ENCODE data around the gene RPUSD4.
"Not testable (repeated sequence)": the region's sequence is repeated elsewhere in the genome, so short reads cannot be mapped to it uniquely, and the experiment has no call there.

RPUSD4 gene

GRCh38 chr11:126211236-126212088 lies at the start of gene RPUSD4, which contains the start of gene FAM118B:
Gene RPUSD4 (minus strand): TSS chr11:126211650. CDS start chr11:126211638, 12 bp downstream.
Gene FAM118B (plus strand): TSS chr11:126211782. CDS start chr11:126235002, 23,220 bp downstream.
- Mint-ChIP-seq H3K9me3 (no peaks in the 10 kb centered on the region), H3K27me3 (no peaks in the 10 kb centered on the region), H3K36me3 (ENCODE audit: low read depth) (peaks cover 33% of the 10 kb centered on the region), H3K4me3 (peak within 1 kb of the TSS; percentile 94), H3K4me1 (ENCODE audit: low read depth) (peaks cover 60% of the 10 kb centered on the region), H3K27ac (peak within 1 kb of the TSS; percentile 94)

GRCh38 chr11:126257764-126258163 lies 46.3 kb upstream of the RPUSD4 start:
- Mint-ChIP-seq H3K9me3 (no peaks in the 10 kb centered on the region), H3K4me1 (ENCODE audit: low read depth) (no peaks in the 10 kb centered on the region), H3K36me3 (ENCODE audit: low read depth) (peaks cover 65% of the 10 kb centered on the region), H3K27me3 (no peaks in the 10 kb centered on the region), H3K4me3 (no peak overlapping the region), H3K27ac (no peak overlapping the region)

- Mint-ChIP-seq H3K36me3 (ENCODE audit: low read depth) (peaks cover 62% of the 10 kb centered on the region), H3K4me1 (ENCODE audit: low read depth) (no peaks in the 10 kb centered on the region), H3K27ac (no peak overlapping the region), H3K9me3 (no peaks in the 10 kb centered on the region), H3K4me3 (no peak overlapping the region), H3K27me3 (no peaks in the 10 kb centered on the region)
These were observed 45.7 kb upstream of the RPUSD4 start for GRCh38 chr11:126257144-126257543.

- H3K36me3 Mint-ChIP-seq (ENCODE audit: low read depth): peaks cover 61% of the 10 kb centered on the region
- H3K27ac Mint-ChIP-seq: no peak overlapping the region
- no peaks in the 10 kb centered on the region for H3K9me3 Mint-ChIP-seq
- H3K4me3 Mint-ChIP-seq: no peak overlapping the region
- H3K27me3 Mint-ChIP-seq: no peaks in the 10 kb centered on the region
- no peaks in the 10 kb centered on the region for H3K4me1 Mint-ChIP-seq (ENCODE audit: low read depth)
These were observed 44.8 kb upstream of the RPUSD4 start for GRCh38 chr11:126256216-126256615.

- H3K36me3 Mint-ChIP-seq (ENCODE audit: low read depth): peaks cover 58% of the 10 kb centered on the region
- H3K4me1 Mint-ChIP-seq (ENCODE audit: low read depth); H3K9me3 Mint-ChIP-seq; H3K4me3 Mint-ChIP-seq; H3K27me3 Mint-ChIP-seq; H3K27ac Mint-ChIP-seq: not testable (repeated sequence)
These were observed 44.1 kb upstream of the RPUSD4 start for GRCh38 chr11:126255507-126255906.

GRCh38 chr11:126254819-126255218 lies 43.4 kb upstream of the RPUSD4 start:
- peaks cover 55% of the 10 kb centered on the region for H3K36me3 Mint-ChIP-seq (ENCODE audit: low read depth)
- no peaks in the 10 kb centered on the region for H3K9me3 Mint-ChIP-seq
- no peak overlapping the region for H3K4me3 Mint-ChIP-seq
- no peak overlapping the region for H3K27ac Mint-ChIP-seq
- no peaks in the 10 kb centered on the region for H3K4me1 Mint-ChIP-seq (ENCODE audit: low read depth)
- H3K27me3 Mint-ChIP-seq: no peaks in the 10 kb centered on the region

- no peak overlapping the region for H3K27ac Mint-ChIP-seq
- H3K27me3 Mint-ChIP-seq: no peaks in the 10 kb centered on the region
- no peaks in the 10 kb centered on the region for H3K4me1 Mint-ChIP-seq (ENCODE audit: low read depth)
- peaks cover 52% of the 10 kb centered on the region for H3K36me3 Mint-ChIP-seq (ENCODE audit: low read depth)
- no peaks in the 10 kb centered on the region for H3K9me3 Mint-ChIP-seq
- no peak overlapping the region for H3K4me3 Mint-ChIP-seq
These were observed 41.8 kb upstream of the RPUSD4 start for GRCh38 chr11:126253265-126253664.

GRCh38 chr11:126246636-126247035 lies 35.2 kb upstream of the RPUSD4 start:
- Mint-ChIP-seq H3K9me3 (no peaks in the 10 kb centered on the region), H3K27ac (no peak overlapping the region), H3K4me3 (no peak overlapping the region), H3K4me1 (ENCODE audit: low read depth) (no peaks in the 10 kb centered on the region), H3K36me3 (ENCODE audit: low read depth) (peaks cover 39% of the 10 kb centered on the region), H3K27me3 (no peaks in the 10 kb centered on the region)

GRCh38 chr11:126233391-126233790 lies 21.9 kb upstream of the RPUSD4 start:
- H3K27me3 Mint-ChIP-seq: no peaks in the 10 kb centered on the region
- H3K36me3 Mint-ChIP-seq (ENCODE audit: low read depth): peaks cover 49% of the 10 kb centered on the region
- no peaks in the 10 kb centered on the region for H3K9me3 Mint-ChIP-seq
- H3K4me1 Mint-ChIP-seq (ENCODE audit: low read depth): no peaks in the 10 kb centered on the region
- no peak overlapping the region for H3K4me3 Mint-ChIP-seq
- no peak overlapping the region for H3K27ac Mint-ChIP-seq

GRCh38 chr11:126232683-126233082 lies 21.2 kb upstream of the RPUSD4 start:
- Mint-ChIP-seq H3K36me3 (ENCODE audit: low read depth) (peaks cover 44% of the 10 kb centered on the region), H3K4me1 (ENCODE audit: low read depth) (no peaks in the 10 kb centered on the region), H3K27ac (no peak overlapping the region), H3K9me3 (no peaks in the 10 kb centered on the region), H3K4me3 (no peak overlapping the region), H3K27me3 (no peaks in the 10 kb centered on the region)

- H3K27me3 Mint-ChIP-seq: no peaks in the 10 kb centered on the region
- H3K27ac Mint-ChIP-seq: no peak overlapping the region
- H3K36me3 Mint-ChIP-seq (ENCODE audit: low read depth): peaks cover 44% of the 10 kb centered on the region
These were observed 20.4 kb upstream of the RPUSD4 start for GRCh38 chr11:126231725-126232459.

GRCh38 chr11:126229858-126230540 lies 18.5 kb upstream of the RPUSD4 start:
- H3K4me1 Mint-ChIP-seq (ENCODE audit: low read depth): no peaks in the 10 kb centered on the region
- H3K4me3 Mint-ChIP-seq: no peak overlapping the region
- no peaks in the 10 kb centered on the region for H3K9me3 Mint-ChIP-seq
- no peak overlapping the region for H3K27ac Mint-ChIP-seq
- H3K36me3 Mint-ChIP-seq (ENCODE audit: low read depth): peaks cover 30% of the 10 kb centered on the region
- no peaks in the 10 kb centered on the region for H3K27me3 Mint-ChIP-seq

More at GRCh38 chr11:126231725-126232459, 20.4 kb upstream of the RPUSD4 start:
- Mint-ChIP-seq H3K4me1 (ENCODE audit: low read depth) (no peaks in the 10 kb centered on the region), H3K9me3 (no peaks in the 10 kb centered on the region), H3K4me3 (no peak overlapping the region)

GRCh38 chr11:126226334-126227084 lies 15.1 kb upstream of the RPUSD4 start:
- H3K27me3 Mint-ChIP-seq: no peaks in the 10 kb centered on the region
- H3K4me1 Mint-ChIP-seq (ENCODE audit: low read depth): no peaks in the 10 kb centered on the region
- no peaks in the 10 kb centered on the region for H3K9me3 Mint-ChIP-seq
- peaks cover 17% of the 10 kb centered on the region for H3K36me3 Mint-ChIP-seq (ENCODE audit: low read depth)
- no peak overlapping the region for H3K4me3 Mint-ChIP-seq
- no peak overlapping the region for H3K27ac Mint-ChIP-seq

- Mint-ChIP-seq H3K4me1 (ENCODE audit: low read depth) (no peaks in the 10 kb centered on the region), H3K27me3 (no peaks in the 10 kb centered on the region), H3K36me3 (ENCODE audit: low read depth) (peaks cover 11% of the 10 kb centered on the region), H3K27ac (no peak overlapping the region), H3K4me3 (no peak overlapping the region), H3K9me3 (no peaks in the 10 kb centered on the region)
These were observed 13.8 kb upstream of the RPUSD4 start for GRCh38 chr11:126225295-126225665.

All from stimulated activated naive CD8-positive, alpha-beta T cell treated with anti-CD3 and anti-CD28 coated beads, Interleukin-15, Interleukin-2, amounts not matched to agents 100 ng/mL and 50 ng/mL, for 24 hours (primary cell).